ENCODE results near the gene SNAP23.

Gene SNAP23

DNA sequence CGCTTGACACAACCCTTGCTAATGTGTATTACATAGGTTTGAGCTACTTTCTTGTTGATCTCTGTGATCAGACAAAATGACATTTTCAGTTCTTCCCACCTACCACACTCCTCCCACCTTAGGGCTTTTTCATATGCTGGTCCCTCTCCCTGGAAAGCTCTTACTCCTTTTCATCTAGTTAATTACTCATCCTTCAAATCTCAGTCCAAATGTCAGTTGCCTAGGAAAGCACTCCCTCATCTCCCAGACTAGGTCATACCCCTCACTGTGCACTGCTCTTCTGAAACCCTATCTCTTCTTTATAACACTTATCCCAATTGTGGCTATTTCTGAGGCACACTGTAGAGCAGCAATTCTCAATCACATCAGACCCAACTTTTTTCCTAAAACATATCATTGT is 11.8 kb upstream of the SNAP23 start:
- no peak overlapping the region for H3K27ac Mint-ChIP-seq
- H3K4me1 Mint-ChIP-seq (ENCODE audit: low read depth), result peaks cover 24% of the 10 kb centered on the region
- H3K36me3 Mint-ChIP-seq, result peaks cover 3% of the 10 kb centered on the region
- H3K4me3 Mint-ChIP-seq, result no peak overlapping the region
- no peaks in the 10 kb centered on the region for H3K9me3 Mint-ChIP-seq (ENCODE audit: low read depth)
- H3K27me3 Mint-ChIP-seq, result no peaks in the 10 kb centered on the region

- Mint-ChIP-seq H3K4me1 (ENCODE audit: low read depth) (peaks cover 54% of the 10 kb centered on the region), H3K4me3 (peak overlapping the region; percentile 96), H3K27ac (peak overlapping the region; percentile 97), H3K36me3 (no peaks in the 10 kb centered on the region), H3K27me3 (no peaks in the 10 kb centered on the region), H3K9me3 (ENCODE audit: low read depth) (no peaks in the 10 kb centered on the region)
Observed at GRCh38 chr15:42490291-42490670, 5.2 kb upstream of the SNAP23 start.

GRCh38 chr15:42490671-42491538 is 4.5 kb upstream of the SNAP23 start, which contains the start of gene ZNF106:
Gene ZNF106, minus strand, starts transcription at chr15:42491141. Its CDS starts 18,852 bp downstream, at chr15:42472289.
- H3K27ac Mint-ChIP-seq, result peak within 1 kb of the TSS; percentile 97
- H3K9me3 Mint-ChIP-seq (ENCODE audit: low read depth), result no peaks in the 10 kb centered on the region
- peak within 1 kb of the TSS; percentile 96 for H3K4me3 Mint-ChIP-seq
- H3K36me3 Mint-ChIP-seq, result no peaks in the 10 kb centered on the region
- no peaks in the 10 kb centered on the region for H3K27me3 Mint-ChIP-seq
- H3K4me1 Mint-ChIP-seq (ENCODE audit: low read depth), result peaks cover 57% of the 10 kb centered on the region

DNA sequence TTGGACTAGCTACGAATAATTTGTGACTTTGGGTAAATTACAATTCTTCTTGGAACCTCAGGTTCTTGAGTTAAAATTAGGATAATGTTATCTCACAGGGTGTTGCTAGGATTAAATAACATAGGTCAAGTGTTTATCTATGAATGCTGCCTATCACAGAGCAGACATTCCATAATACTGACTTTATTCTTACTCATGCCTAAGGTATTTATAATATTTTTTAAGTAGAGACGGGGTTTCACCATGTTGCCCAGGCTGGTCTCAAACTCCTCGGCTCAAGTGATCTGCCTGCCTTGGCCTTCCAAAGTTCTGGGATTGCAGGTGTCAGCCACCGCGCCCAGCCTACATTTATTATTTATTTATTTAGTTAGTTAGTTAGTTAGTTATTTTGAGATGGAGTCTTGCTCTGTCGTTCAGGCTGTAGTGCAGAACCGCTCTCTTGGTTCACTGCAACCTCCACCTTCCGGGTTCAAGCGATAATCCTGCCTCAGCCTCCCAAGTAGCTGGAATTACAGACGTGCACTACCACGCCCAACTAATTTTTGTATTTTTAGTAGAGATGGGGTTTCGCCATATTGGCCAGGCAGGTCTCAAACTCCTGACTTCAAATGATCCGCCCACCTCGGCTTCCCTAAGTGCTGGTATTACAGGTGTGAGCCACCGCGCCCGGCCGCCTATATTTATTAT is 3.8 kb upstream of the SNAP23 start:
- Mint-ChIP-seq H3K27me3 (no peaks in the 10 kb centered on the region), H3K27ac (peak overlapping the region; percentile 97), H3K36me3 (no peaks in the 10 kb centered on the region), H3K9me3 (ENCODE audit: low read depth) (no peaks in the 10 kb centered on the region), H3K4me1 (ENCODE audit: low read depth) (peaks cover 65% of the 10 kb centered on the region), H3K4me3 (peak overlapping the region; percentile 96)

DNA sequence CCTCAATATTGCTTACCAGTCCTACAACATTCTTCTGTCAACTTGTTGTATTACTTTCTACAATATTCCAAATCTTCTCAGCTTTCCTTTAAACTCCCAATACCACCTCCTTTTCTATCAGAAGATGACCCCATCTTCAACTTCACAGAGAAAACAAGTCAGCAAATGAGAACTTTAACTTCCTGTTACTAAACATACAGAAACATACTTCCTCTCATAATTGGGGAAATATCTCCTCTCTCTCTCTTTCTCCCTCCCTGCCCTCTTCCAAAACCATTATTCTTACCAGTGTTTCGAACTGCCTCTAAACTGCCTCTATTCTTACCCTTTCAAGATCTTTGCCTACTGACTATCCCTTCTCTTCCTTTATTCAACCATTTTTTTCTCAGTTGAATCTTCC is 1.8 kb upstream of the SNAP23 start:
- no peaks in the 10 kb centered on the region for H3K9me3 Mint-ChIP-seq (ENCODE audit: low read depth)
- peak overlapping the region; percentile 57 for H3K4me3 Mint-ChIP-seq
- no peaks in the 10 kb centered on the region for H3K27me3 Mint-ChIP-seq
- H3K4me1 Mint-ChIP-seq (ENCODE audit: low read depth), result peaks cover 69% of the 10 kb centered on the region
- H3K27ac Mint-ChIP-seq, result peak overlapping the region; percentile 89
- no peaks in the 10 kb centered on the region for H3K36me3 Mint-ChIP-seq

- H3K36me3 Mint-ChIP-seq, result no peaks in the 10 kb centered on the region
- peak overlapping the region; percentile 91 for H3K27ac Mint-ChIP-seq
- H3K9me3 Mint-ChIP-seq (ENCODE audit: low read depth), result no peaks in the 10 kb centered on the region
- H3K27me3 Mint-ChIP-seq, result no peaks in the 10 kb centered on the region
- H3K4me1 Mint-ChIP-seq (ENCODE audit: low read depth), result peaks cover 73% of the 10 kb centered on the region
- H3K4me3 Mint-ChIP-seq, result peak overlapping the region; percentile 98
Observed at GRCh38 chr15:42494998-42495360, 455 bp upstream of the SNAP23 start.

DNA sequence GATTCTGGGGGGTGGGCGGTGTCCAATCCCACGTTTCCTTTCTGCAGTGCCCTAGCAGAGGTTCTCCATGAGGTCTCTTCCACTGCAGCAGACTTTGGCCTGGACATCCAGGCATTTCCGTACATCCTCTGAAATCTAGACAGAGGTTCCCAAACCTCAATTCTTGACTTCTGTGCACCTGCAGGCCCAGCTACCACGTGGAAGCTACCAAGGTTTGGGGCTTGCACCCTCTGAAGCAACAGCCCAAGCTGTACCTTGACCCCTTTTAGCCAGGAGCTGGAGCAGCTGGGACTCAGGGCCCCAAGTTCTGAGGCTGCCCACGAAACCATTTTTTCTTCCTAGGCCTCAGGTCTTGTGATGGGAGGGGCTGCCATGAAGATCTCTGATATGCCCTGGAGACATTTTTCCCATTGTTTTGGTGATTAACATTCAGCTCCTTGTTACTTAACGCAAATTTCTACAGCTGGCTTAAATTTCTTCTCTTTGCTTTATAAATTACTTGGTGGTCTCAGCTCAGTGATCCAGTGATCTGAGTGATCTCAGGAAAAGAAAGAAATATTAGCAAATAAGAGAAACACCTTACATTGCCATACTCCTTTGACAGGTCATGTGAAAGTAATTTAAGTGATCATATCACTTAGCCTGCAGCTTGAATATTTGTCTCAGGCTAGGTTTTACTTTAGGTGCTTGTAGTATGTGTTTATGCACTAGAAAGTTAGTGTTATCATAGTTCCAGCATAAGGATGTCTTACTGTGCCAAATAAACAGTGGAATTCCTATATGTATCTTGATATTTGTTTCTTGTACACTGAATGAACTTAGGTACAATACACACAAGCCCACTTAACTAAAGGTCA is 3.0 kb downstream of the SNAP23 start:
- H3K27me3 Mint-ChIP-seq, result no peaks in the 10 kb centered on the region
- H3K4me1 Mint-ChIP-seq (ENCODE audit: low read depth), result peaks cover 69% of the 10 kb centered on the region
- peak overlapping the region; percentile 17 for H3K4me3 Mint-ChIP-seq
- H3K27ac Mint-ChIP-seq, result no peak overlapping the region
- no peaks in the 10 kb centered on the region for H3K9me3 Mint-ChIP-seq (ENCODE audit: low read depth)
- no peaks in the 10 kb centered on the region for H3K36me3 Mint-ChIP-seq

DNA sequence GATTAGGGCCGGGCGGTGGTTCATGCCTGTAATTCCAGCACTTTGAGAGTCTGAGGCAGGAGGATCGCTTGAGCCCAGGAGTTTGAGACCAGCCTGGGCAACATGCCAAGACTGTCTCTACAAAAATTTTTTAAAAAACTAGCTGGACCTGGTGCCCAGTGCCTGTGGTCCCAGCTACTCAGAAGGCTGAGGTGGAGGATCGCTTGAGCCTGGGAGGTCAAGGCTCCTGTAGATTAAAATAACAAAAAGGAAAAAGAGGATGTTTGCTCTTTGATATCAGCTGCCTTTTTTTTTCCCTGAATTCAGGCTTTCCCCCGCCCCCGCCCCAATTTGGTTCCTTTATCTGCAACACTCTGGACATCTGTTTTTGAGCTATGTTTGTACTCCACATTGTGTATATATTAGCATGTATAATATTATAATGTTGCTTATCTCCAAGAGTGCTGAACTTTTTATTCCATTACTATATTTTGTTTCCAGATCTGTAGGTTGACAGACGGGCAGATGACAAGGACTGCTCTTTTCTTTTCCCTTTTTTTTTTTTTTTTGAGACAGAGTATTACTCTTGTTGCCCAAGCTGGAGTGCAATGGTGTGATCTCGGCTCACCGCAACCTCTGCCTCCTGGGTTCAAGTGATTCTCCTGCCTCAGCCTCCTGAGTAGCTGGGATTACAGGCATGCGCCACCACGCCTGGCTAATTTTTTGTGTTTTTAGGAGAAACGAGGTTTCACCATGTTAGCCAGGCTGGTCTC is 4.6 kb downstream of the SNAP23 start:
- peak overlapping the region; percentile 28 for H3K27ac Mint-ChIP-seq
- H3K27me3 Mint-ChIP-seq, result no peaks in the 10 kb centered on the region
- no peaks in the 10 kb centered on the region for H3K9me3 Mint-ChIP-seq (ENCODE audit: low read depth)
- peaks cover 55% of the 10 kb centered on the region for H3K4me1 Mint-ChIP-seq (ENCODE audit: low read depth)
- H3K4me3 Mint-ChIP-seq, result no peak overlapping the region
- H3K36me3 Mint-ChIP-seq, result no peaks in the 10 kb centered on the region

- H3K4me1 Mint-ChIP-seq (ENCODE audit: low read depth), result peaks cover 39% of the 10 kb centered on the region
Observed at GRCh38 chr15:42502477-42502876, 7.0 kb downstream of the SNAP23 start.

DNA sequence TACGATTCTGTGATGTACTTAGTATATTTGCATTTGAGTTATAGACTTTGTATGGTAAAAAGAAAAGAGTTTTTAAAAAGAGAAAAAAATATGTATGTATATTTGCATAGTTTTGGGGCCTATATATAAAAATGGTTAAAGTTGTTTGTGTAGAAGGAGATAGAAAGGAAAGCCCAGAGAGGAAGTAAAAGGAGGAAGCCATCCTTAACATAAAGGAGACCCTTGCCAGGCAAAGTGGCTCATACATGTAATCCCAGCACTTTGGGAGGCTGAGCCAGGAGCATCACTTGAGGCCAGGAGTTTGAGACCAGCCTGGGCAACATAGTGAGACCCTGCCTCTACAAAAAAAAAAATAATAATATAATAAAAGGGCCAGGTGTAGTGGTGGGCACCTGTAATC is 8.4 kb downstream of the SNAP23 start:
- peaks cover 27% of the 10 kb centered on the region for H3K4me1 Mint-ChIP-seq (ENCODE audit: low read depth)
- H3K9me3 Mint-ChIP-seq (ENCODE audit: low read depth), result no peaks in the 10 kb centered on the region
- H3K27ac Mint-ChIP-seq, result no peak overlapping the region
- H3K4me3 Mint-ChIP-seq, result no peak overlapping the region
- H3K36me3 Mint-ChIP-seq, result no peaks in the 10 kb centered on the region
- H3K27me3 Mint-ChIP-seq, result no peaks in the 10 kb centered on the region

More at GRCh38 chr15:42502477-42502876, 7.0 kb downstream of the SNAP23 start:
- Mint-ChIP-seq H3K27me3 (no peaks in the 10 kb centered on the region), H3K4me3 (no peak overlapping the region), H3K27ac (no peak overlapping the region), H3K9me3 (ENCODE audit: low read depth) (no peaks in the 10 kb centered on the region), H3K36me3 (no peaks in the 10 kb centered on the region)

GRCh38 chr15:42504631-42505030 is 9.2 kb downstream of the SNAP23 start:
- Mint-ChIP-seq H3K9me3 (ENCODE audit: low read depth) (no peaks in the 10 kb centered on the region), H3K36me3 (no peaks in the 10 kb centered on the region), H3K27ac (no peak overlapping the region), H3K4me3 (no peak overlapping the region), H3K4me1 (ENCODE audit: low read depth) (peaks cover 23% of the 10 kb centered on the region), H3K27me3 (no peaks in the 10 kb centered on the region)

DNA sequence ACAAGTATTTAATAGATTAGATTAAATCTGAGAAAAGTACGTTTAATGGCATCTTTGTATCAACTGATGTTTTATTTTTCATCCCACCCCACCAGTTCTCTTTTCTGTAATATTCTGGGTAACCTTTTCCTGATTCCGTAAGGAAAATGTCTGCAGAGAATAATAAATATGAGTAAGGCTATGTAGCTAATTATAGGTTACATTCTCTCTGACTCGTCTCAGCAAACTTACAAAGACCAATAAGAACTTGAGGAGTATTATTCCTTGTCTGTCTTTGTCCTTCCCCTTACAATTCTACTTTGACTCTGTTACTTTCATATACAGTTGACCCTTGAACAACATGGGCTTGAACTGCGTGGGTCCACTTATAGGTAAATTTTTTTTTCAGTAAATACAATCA is 12.1 kb downstream of the SNAP23 start:
- H3K4me3 Mint-ChIP-seq, result no peak overlapping the region
- H3K27ac Mint-ChIP-seq, result no peak overlapping the region
- no peaks in the 10 kb centered on the region for H3K27me3 Mint-ChIP-seq
- H3K36me3 Mint-ChIP-seq, result no peaks in the 10 kb centered on the region
- no peaks in the 10 kb centered on the region for H3K9me3 Mint-ChIP-seq (ENCODE audit: low read depth)
- H3K4me1 Mint-ChIP-seq (ENCODE audit: low read depth), result peaks cover 6% of the 10 kb centered on the region

DNA sequence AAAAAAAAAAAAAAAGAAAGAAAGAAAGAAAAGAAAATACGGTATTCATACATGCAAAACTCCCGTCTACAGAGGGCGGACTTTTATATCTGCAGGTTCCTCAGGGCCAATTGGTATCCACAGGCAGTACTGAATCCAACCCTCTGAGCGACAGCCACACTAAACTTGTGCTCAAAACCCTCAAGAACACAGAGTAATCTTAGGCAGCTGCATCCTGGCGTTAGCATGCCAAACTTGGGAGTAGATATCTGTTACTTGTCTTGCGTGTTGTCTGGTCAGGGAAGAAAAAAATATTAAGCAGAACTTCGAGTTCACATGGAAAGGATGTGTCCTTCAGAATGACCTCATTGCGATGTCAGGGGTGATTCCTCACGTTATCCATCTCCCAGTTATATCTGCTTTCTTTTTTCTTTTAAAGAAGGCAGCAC is 12.8 kb downstream of the SNAP23 start:
- Mint-ChIP-seq H3K27me3 (no peaks in the 10 kb centered on the region), H3K27ac (no peak overlapping the region), H3K4me1 (ENCODE audit: low read depth) (peaks cover 6% of the 10 kb centered on the region), H3K9me3 (ENCODE audit: low read depth) (no peaks in the 10 kb centered on the region), H3K4me3 (no peak overlapping the region), H3K36me3 (no peaks in the 10 kb centered on the region)

GRCh38 chr15:42510258-42511006 is 15.0 kb downstream of the SNAP23 start:
- Mint-ChIP-seq H3K9me3 (ENCODE audit: low read depth) (no peaks in the 10 kb centered on the region), H3K4me3 (no peak overlapping the region), H3K4me1 (ENCODE audit: low read depth) (peaks cover 6% of the 10 kb centered on the region), H3K27ac (no peak overlapping the region), H3K27me3 (no peaks in the 10 kb centered on the region), H3K36me3 (peaks cover 5% of the 10 kb centered on the region)
